Measurements from ENCODE around the gene GRIK4.

GRCh38 chr11:120834686-120835210 lies 323.2 kb downstream of the GRIK4 start:
- TF ChIP-seq EZH2 (IDR thresholded peaks at IDR 0.05; ENCODE audit: low read length, unreplicated experiment), result no peak
- TF ChIP-seq CTCF (conservative IDR thresholded peaks at IDR 0.05; ENCODE audit: low read depth, low read length), result no peak

Data from PC-3 (cell line).